Stomach (tissue), 9 donors: Measurements from ENCODE around the gene RANBP10. TPM values are rescaled to one million over a fixed set of nuclear protein-coding genes. Genes with fewer than 3 reads are reported as not detected.
"Not testable (repeated sequence)": the region's sequence is repeated elsewhere in the genome, so short reads cannot be mapped to it uniquely, and the experiment has no call there.

ENCODE experiments used
- DNase-seq, 2 donors: peaks; one replicate each; pipeline versions ENCODE4 v3.0.0 to v3.0.0-alpha.2; 2013 to 2019
- H3K27ac ChIP-seq, 5 donors: fragments of 200-600 bp in 4 of 5; sonication (generic) in 4 of 5; one replicate each; pipeline ENCODE4 v1.5.1; 2013 to 2019; ENCODE audit warnings: mild to moderate bottlenecking in 1 of 5, moderate library complexity in 1 of 5
- H3K27me3 ChIP-seq, 3 donors: fragments of 200-600 bp; sonication (generic); one replicate each; pipeline ENCODE4 v1.5.1; 2017 to 2019; ENCODE audit warnings: mixed run types in 1 of 3
- H3K36me3 ChIP-seq, 4 donors: fragments of 200-600 bp; sonication (generic); 1 replicate in 3 of 4; 2 replicates in 1 of 4; pipeline ENCODE4 v1.5.1; 2016 to 2019
- H3K4me1 ChIP-seq, 4 donors: fragments of 200-600 bp; sonication (generic); one replicate each; pipeline ENCODE4 v1.5.1; 2016 to 2019
- H3K4me3 ChIP-seq, 4 donors: fragments of 200-600 bp; sonication (generic) in 3 of 4; one replicate each; pipeline ENCODE4 v1.5.1; 2016 to 2019; ENCODE audit warnings: mild to moderate bottlenecking in 1 of 4
- H3K9me3 ChIP-seq, 4 donors: fragments of 200-600 bp; sonication (generic); one replicate each; pipeline ENCODE4 v1.5.1; 2016 to 2019
- EP300 ChIP-seq: sonication (generic); formaldehyde crosslinking; IDR thresholded peaks from one replicate; pipeline ENCODE4 v1.6.1; 2017; ENCODE audit warnings: antibody characterized with exemption
- POLR2A ChIP-seq, 4 donors: fragments of 450-650 bp; IDR thresholded peaks; one replicate each; pipeline ENCODE4 v1.6.1; 2016; ENCODE audit warnings: antibody characterized with exemption in 4 of 4, control low read depth in 2 of 4, mild to moderate bottlenecking in 1 of 4, moderate library complexity in 1 of 4
- POLR2AphosphoS5 ChIP-seq, 3 donors: sonication (generic); formaldehyde crosslinking; IDR thresholded peaks; one replicate each; pipeline ENCODE4 v1.6.1; 2016; ENCODE audit warnings: antibody characterized with exemption in 3 of 3
- WGBS, 5 donors: extraction: QIAGEN DNeasy Blood & Tissue Kit in 3 of 5; methylation state at CpG; one replicate each; pipeline versions ENCODE4 v1.1.5 to v1.1.7; 2013 to 2018; 5-methylcytosine and 5-hydroxymethylcytosine counted together
- intact Hi-C: fragments of 100-400 bp; cut with DNase I; formaldehyde crosslinking; loops from one replicate; pipeline ENCODE4 v1.15.1; 2023; ENCODE audit warnings: low total_unique reads
- polyA plus RNA-seq, 3 donors: library from polyadenylated mRNA; stranded (reverse); fragments of 200-250 nt; gene quantifications; one replicate each; pipeline ENCODE4 v1.2.3, GENCODE V29; 2013
- total RNA-seq, 5 donors: library from RNA; depleted of rRNA; stranded (reverse); fragments of >200 nt; gene quantifications; one replicate each; pipeline versions ENCODE4 v1.1.0 to v1.2.3, GENCODE V29; 2014 to 2016
- TF ChIP-seq, protein P1 (sequence below), 7 experiments: fragments of 450-650 bp in 4 of 7; fragments of 200-600 bp in 3 of 7; sonication (generic) in 3 of 7; IDR thresholded peaks; one replicate each; pipeline ENCODE4 v1.5.1; 2016 to 2019; ENCODE audit warnings: antibody characterized with exemption in 7 of 7, control low read depth in 2 of 7, mild to moderate bottlenecking in 1 of 7
- donor health status: healthy with polysubstance abuse.
- donor health status: Bipolar disorder and iron deficiency.
- donor health status: healthy.

Gene RANBP10
- total and polyA plus RNA-seq, 8 donors, result 2.9 to 37.3 (median 8.0) TPM

DNA sequence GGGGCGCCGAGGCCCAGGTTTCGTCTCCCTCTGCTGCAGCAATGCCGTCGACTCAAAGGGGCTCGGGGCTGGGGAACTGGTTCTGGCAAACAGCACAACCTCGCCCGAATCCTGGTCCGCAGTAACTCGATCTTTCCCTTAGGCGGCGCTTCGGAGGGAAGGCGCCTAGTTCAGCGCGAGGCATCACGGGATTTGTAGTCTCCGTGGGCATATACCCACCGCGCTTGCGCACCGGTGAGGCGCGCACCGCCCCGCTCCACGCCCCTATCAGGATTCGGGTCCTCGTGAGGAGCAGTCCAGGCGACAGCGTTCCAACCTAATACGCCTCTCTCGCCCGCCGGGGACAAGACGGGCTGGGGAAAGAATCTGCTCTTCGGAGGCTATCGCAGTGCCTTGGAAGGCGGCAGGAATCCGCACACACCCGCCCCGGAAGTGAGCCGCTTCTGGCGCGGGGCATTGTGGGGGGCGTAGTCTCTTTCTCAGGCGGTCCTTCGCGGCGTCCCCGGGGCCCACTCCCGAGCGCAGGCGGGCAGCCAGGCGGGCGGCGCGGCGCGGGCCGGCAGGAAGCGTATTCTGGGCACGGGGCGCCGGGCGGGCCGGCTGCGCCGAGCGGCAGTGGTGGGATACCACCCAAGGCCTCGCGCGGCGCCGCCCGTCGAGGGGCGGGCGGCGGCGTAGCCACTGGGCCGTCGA, 35.6 kb upstream of the RANBP10 start, which contains the start of gene THAP11:
THAP11 (plus strand) TSS at position 505 of the 693 bp plus-strand sequence. CDS start 235 bp downstream, outside the sequence.
- WGBS, 5 donors, result 0% methylated on average over 10 to 83 of the region's 83 CpGs
- intact Hi-C loops, result no loop called here

DNA sequence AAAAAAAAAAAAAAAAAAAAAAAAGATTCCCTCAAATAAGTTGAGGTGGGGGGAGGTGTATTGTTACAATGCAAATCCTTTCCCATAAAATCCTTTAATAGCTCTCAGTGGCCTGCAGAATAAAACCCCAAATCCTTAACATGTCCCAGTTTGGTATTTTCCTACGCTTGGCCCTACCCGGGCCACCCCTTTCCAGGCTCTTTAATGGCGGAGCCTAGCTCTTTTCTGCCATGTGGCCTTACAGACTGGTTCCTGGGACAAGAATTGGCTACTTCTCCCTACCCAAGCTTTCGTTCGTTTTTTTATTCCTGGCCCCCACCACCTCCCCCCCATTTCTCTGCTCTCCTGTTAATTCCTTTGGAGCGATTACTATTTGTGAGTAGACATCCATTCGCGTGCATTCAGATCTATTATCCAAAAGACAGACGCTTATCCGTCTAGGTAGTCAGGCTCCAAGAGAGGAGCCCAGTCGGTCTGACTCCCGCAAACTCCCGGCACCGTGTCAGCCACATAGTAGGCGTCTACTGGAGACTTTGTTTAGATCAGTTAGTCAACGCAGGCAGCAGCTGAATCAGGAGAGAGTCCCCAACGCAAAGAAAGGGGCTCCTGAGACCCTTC, 34.9 kb upstream of the RANBP10 start:
- no peak for TF ChIP-seq POLR2A (IDR thresholded peaks at IDR 0.05)
- TF ChIP-seq EP300, result no peak
- TF ChIP-seq, protein P1, sequence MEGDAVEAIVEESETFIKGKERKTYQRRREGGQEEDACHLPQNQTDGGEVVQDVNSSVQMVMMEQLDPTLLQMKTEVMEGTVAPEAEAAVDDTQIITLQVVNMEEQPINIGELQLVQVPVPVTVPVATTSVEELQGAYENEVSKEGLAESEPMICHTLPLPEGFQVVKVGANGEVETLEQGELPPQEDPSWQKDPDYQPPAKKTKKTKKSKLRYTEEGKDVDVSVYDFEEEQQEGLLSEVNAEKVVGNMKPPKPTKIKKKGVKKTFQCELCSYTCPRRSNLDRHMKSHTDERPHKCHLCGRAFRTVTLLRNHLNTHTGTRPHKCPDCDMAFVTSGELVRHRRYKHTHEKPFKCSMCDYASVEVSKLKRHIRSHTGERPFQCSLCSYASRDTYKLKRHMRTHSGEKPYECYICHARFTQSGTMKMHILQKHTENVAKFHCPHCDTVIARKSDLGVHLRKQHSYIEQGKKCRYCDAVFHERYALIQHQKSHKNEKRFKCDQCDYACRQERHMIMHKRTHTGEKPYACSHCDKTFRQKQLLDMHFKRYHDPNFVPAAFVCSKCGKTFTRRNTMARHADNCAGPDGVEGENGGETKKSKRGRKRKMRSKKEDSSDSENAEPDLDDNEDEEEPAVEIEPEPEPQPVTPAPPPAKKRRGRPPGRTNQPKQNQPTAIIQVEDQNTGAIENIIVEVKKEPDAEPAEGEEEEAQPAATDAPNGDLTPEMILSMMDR (IDR thresholded peaks at IDR 0.05), result no peak
- no peak for TF ChIP-seq POLR2AphosphoS5 (IDR thresholded peaks at IDR 0.05)
- intact Hi-C loops, result no loop called here
- DNase-seq, result no peak
- Histone ChIP-seq H3K36me3 (no peaks in the 10 kb centered on the region), H3K27me3 (no peaks in the 10 kb centered on the region), H3K9me3 (no peaks in the 10 kb centered on the region), H3K4me3 (peak overlapping the region; percentile 65 to 81 (median 78)), H3K27ac (peak overlapping the region; percentile 98 to 100 (median 99)), H3K4me1 (peaks cover 31 to 46% (median 45%) of the 10 kb centered on the region in 4 donors)
- WGBS, 5 donors, result 35 to 48% (median 43%) methylated on average over 17 of the region's 17 CpGs

More for the DNA sequence above, 35.6 kb upstream of the RANBP10 start, which contains the start of gene THAP11:
- Histone ChIP-seq H3K36me3 (no peaks in the 10 kb centered on the region), H3K27ac (peak within 1 kb of the TSS; percentile 98 to 100 (median 99)), H3K4me3 (peak within 1 kb of the TSS; percentile 65 to 81 (median 78)), H3K4me1 (peaks cover 31 to 47% (median 45%) of the 10 kb centered on the region in 4 donors), H3K9me3 (no peaks in the 10 kb centered on the region), H3K27me3 (no peaks in the 10 kb centered on the region)
- peak; percentile 96 to 98 for DNase-seq
- TF ChIP-seq, protein P1 (IDR thresholded peaks at IDR 0.05), result peak in 5 of 7 experiments; percentile 83 to 95 (median 90)
- TF ChIP-seq POLR2AphosphoS5 (IDR thresholded peaks at IDR 0.05) (peak; percentile 19 to 78 (median 68)), POLR2A (IDR thresholded peaks at IDR 0.05) (no peak), EP300 (no peak)

DNA sequence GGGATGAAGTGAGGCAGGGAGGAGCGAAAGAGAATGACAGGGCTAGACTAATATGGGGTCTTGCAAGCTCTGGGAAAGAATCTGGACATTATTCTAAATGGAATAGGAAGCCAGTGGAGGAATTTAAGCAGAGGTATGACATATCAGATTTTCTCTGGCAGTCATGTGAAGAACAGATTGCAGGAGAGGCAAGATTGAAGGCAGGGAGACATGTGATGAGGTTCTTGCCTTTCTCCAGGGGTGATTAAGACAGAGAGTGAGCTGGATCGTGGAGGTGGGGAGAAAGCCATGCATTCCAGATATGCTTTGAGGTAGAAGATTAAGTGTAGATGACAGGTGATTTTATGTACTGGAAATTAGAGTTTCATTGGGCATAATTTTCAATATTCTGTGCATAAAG, 31.5 kb upstream of the RANBP10 start:
- WGBS, 5 donors, result 77 to 92% (median 85%) methylated on average over 2 of the region's 2 CpGs
- intact Hi-C loops, result no loop called here
- Histone ChIP-seq H3K27me3 (no peaks in the 10 kb centered on the region), H3K9me3 (no peaks in the 10 kb centered on the region), H3K4me3 (no peak overlapping the region), H3K36me3 (no peaks in the 10 kb centered on the region), H3K27ac (no peak overlapping the region), H3K4me1 (peaks cover 9 to 24% (median 22%) of the 10 kb centered on the region in 4 donors)
- DNase-seq, result no peak
- TF ChIP-seq POLR2A (IDR thresholded peaks at IDR 0.05), result no peak
- TF ChIP-seq POLR2AphosphoS5 (IDR thresholded peaks at IDR 0.05), result no peak
- TF ChIP-seq, protein P1 (IDR thresholded peaks at IDR 0.05), result no peak
- no peak for TF ChIP-seq EP300

DNA sequence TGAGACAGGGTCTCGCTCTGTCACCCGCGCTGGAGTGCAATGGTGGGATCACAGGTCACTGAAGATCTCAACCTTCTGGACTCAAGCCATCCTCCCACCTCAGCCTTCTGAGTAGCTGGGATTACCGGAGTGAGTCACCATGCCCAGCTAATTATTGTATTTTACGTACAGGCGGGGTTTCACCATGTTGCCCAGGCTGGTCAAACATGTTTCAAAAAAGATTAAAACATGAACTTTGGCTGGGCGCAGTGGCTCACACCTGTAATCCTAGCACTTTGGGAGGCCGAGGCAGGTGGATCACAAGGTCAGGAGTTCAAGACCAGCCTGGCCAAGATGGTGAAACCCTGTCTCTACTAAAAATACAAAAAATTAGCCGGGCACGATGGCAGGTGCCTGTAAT, 30.8 kb upstream of the RANBP10 start:
- intact Hi-C loops, H3K27ac ChIP-seq, H3K36me3 ChIP-seq, H3K4me3 ChIP-seq, H3K9me3 ChIP-seq, H3K27me3 ChIP-seq: not testable (repeated sequence)
- peak in 1 of 2 donors; percentile 37 for DNase-seq
- H3K4me1 ChIP-seq, result peaks cover 15 to 26% (median 24%) of the 10 kb centered on the region in 4 donors
- 62 to 87% (median 74%) methylated on average over 10 of the region's 10 CpGs for WGBS, 5 donors
